K562 (cell line): Measurements from ENCODE around the gene NAT9. TPM values are rescaled to one million over a fixed set of nuclear protein-coding genes. Genes with fewer than 3 reads are reported as not detected.

ENCODE experiments used
- ATAC-seq: fragments of 200-7000 bp; cut with Tn5 transposase; 3 replicates; pipeline ENCODE4 v1.9.1; 2020; ENCODE audit warnings: moderate library complexity
- BruUV-seq: library from RNA; stranded (reverse); fragments of 400-500 nt; replicated peaks from 2 replicates; lab custom pipeline; 2021; lab: Mats Ljungman, UMichigan
- CTCF ChIA-PET: fragments of 300-600 bp; formaldehyde crosslinking; extraction: SDS; loops from one replicate; lab custom pipeline; 2021; ENCODE audit warnings: low intra/inter-chr PET ratio; lab: Yijun Ruan, JAX
- POLR2A ChIA-PET: fragments of 300-600, 350-650 bp; sonication (Branson Sonifier 250); formaldehyde crosslinking; extraction: SDS; loops from one replicate; lab custom pipeline; 2021; ENCODE audit warnings: antibody characterized with exemption, inconsistent platforms; lab: Yijun Ruan, JAX
- DNase-seq, 4 experiments: peaks; one replicate each; pipeline versions ENCODE4 v3.0.0 to v3.0.0-alpha.2; 2011 to 2018; ENCODE audit warnings: low spot score in 3 of 4, mixed read lengths in 3 of 4; ENCODE audit errors: extremely low read depth in 1 of 4
- FAIRE-seq: peaks from 2 replicates; lab custom pipeline; 2011; peaks lifted over from hg19 to GRCh38; lab: Jason Lieb, UNC
- H2AFZ ChIP-seq: 2 replicates; pipeline ENCODE4 v1.6.0; 2011; ENCODE audit warnings: low read depth, low read length, control low read depth, inconsistent platforms
- H3K27ac ChIP-seq: fragments of 200-600 bp; 3 replicates; pipeline ENCODE4 v1.8.0; 2011; ENCODE audit warnings: low read depth, mild to moderate bottlenecking, control low read depth, inconsistent platforms, low read length, moderate library complexity, mixed read lengths; ENCODE audit errors: extremely low read depth
- H3K27me3 ChIP-seq, 2 experiments: fragments of 300-600 bp in 1 of 2; 2 replicates in 1 of 2; 3 replicates in 1 of 2; pipeline versions ENCODE4 v1.6.0 to v1.8.0; 2011; ENCODE audit warnings: inconsistent platforms in 2 of 2, low read length in 2 of 2, mild to moderate bottlenecking in 1 of 2, mixed read lengths in 1 of 2, moderate library complexity in 1 of 2; ENCODE audit not compliant: control insufficient read depth in 2 of 2, insufficient read depth in 2 of 2
- H3K36me3 ChIP-seq: fragments of 300-600 bp; 3 replicates; pipeline ENCODE4 v1.8.0; 2011; ENCODE audit warnings: mild to moderate bottlenecking, low read length, inconsistent platforms; ENCODE audit not compliant: control insufficient read depth, insufficient read depth
- H3K4me1 ChIP-seq, 2 experiments: fragments of 200-600 bp in 1 of 2; replicated peaks in 1 of 2; 2 replicates in 1 of 2; 3 replicates in 1 of 2; pipeline versions ENCODE4 v1.5.1 to v1.8.0; 2011; ENCODE audit warnings: inconsistent platforms in 2 of 2, low read length in 2 of 2, mild to moderate bottlenecking in 1 of 2, mixed read lengths in 1 of 2, moderate library complexity in 1 of 2; ENCODE audit not compliant: control insufficient read depth in 2 of 2, insufficient read depth in 2 of 2
- H3K4me2 ChIP-seq: 2 replicates; pipeline ENCODE4 v1.6.1; 2011; ENCODE audit warnings: low read length, control low read depth, inconsistent platforms, mixed read lengths; ENCODE audit not compliant: insufficient read depth
- H3K4me3 ChIP-seq: fragments of 200-600 bp; sonication (generic), shearing (Covaris generic); 2 replicates; pipeline ENCODE4 v1.5.1; 2016; ENCODE audit warnings: control low read depth, inconsistent platforms
- H3K79me2 ChIP-seq: fragments of 200-600 bp; 3 replicates; pipeline ENCODE4 v1.8.0; 2011; ENCODE audit warnings: low read length, inconsistent platforms; ENCODE audit not compliant: control insufficient read depth, insufficient read depth
- H3K9ac ChIP-seq, 2 experiments: 2 replicates each; pipeline versions ENCODE4 v1.6.0 to v1.6.1; 2011; ENCODE audit warnings: low read depth in 2 of 2, low read length in 2 of 2, control low read depth in 1 of 2, inconsistent platforms in 1 of 2, mild to moderate bottlenecking in 1 of 2, mixed read lengths in 1 of 2; ENCODE audit not compliant: insufficient read depth in 1 of 2
- H3K9me1 ChIP-seq: one replicate; pipeline ENCODE4 v1.6.0; 2011; ENCODE audit warnings: inconsistent platforms, mild to moderate bottlenecking, low read length, moderate library complexity; ENCODE audit not compliant: control insufficient read depth, insufficient read depth
- H3K9me3 ChIP-seq: replicated peaks from 2 replicates; pipeline ENCODE4 v1.5.1; 2011; ENCODE audit warnings: low read depth, low read length, inconsistent platforms; ENCODE audit not compliant: control insufficient read depth, insufficient read depth
- H4K20me1 ChIP-seq: replicated peaks from 2 replicates; pipeline ENCODE4 v1.6.1; 2011; ENCODE audit warnings: low read length, inconsistent platforms, mixed read lengths; ENCODE audit not compliant: control insufficient read depth, insufficient read depth
- ARID1B ChIP-seq: fragments of 450-650 bp; IDR thresholded peaks from 2 replicates; pipeline ENCODE4 v1.6.1; 2016; ENCODE audit warnings: antibody characterized with exemption, mild to moderate bottlenecking, inconsistent platforms
- ARNT ChIP-seq, 2 experiments: fragments of 450-650 bp; IDR thresholded peaks; 2 replicates each; pipeline ENCODE4 v1.6.1; 2016; ENCODE audit warnings: mild to moderate bottlenecking in 1 of 2
- BMI1 ChIP-seq: fragments of 150-350 bp; IDR thresholded peaks from 2 replicates; pipeline ENCODE4 v1.6.1; 2014; ENCODE audit warnings: low read length
- DDX20 ChIP-seq: fragments of 450-650 bp; IDR thresholded peaks from 2 replicates; pipeline ENCODE4 v1.6.1; 2016; ENCODE audit warnings: missing genetic modification characterization, low read depth, mild to moderate bottlenecking, missing compliant biosample characterization, moderate library complexity
- ETV5 ChIP-seq: sonication (generic); formaldehyde crosslinking; IDR thresholded peaks from 2 replicates; pipeline ENCODE4 v1.4.0; 2020; ENCODE audit warnings: low read depth, mild to moderate bottlenecking, missing genetic modification reagents
- GTF2F1 ChIP-seq: IDR thresholded peaks from 2 replicates; pipeline ENCODE4 v1.6.1; 2011; ENCODE audit warnings: low read depth, low read length, improper control_type of control experiment
- HDAC3 ChIP-seq: fragments of 450-650 bp; IDR thresholded peaks from 2 replicates; pipeline ENCODE4 v1.6.1; 2018; ENCODE audit warnings: borderline replicate concordance, mild to moderate bottlenecking, moderate library complexity; ENCODE audit not compliant: partially characterized antibody
- HLTF ChIP-seq: fragments of 450-650 bp; IDR thresholded peaks from 2 replicates; pipeline ENCODE4 v1.6.1; 2016
- HNRNPH1 ChIP-seq: fragments of 200-400 bp; formaldehyde crosslinking; optimal IDR thresholded peaks from 2 replicates; pipeline ENCODE3; 2017; ENCODE audit warnings: low read depth, mild to moderate bottlenecking, low read length, moderate library complexity
- HSF4 ChIP-seq: fragments of 250-450 bp; sonication (Bioruptor Pico); IDR thresholded peaks from 2 replicates; pipeline ENCODE4 v2.1.2; 2022; ENCODE audit warnings: mild to moderate bottlenecking, moderate library complexity, borderline replicate concordance
- KAT7 ChIP-seq: sonication (generic); formaldehyde crosslinking; IDR thresholded peaks from 2 replicates; pipeline ENCODE4 v1.8.0; 2022; ENCODE audit warnings: missing genetic modification reagents, mild to moderate bottlenecking, borderline replicate concordance
- NFATC3 ChIP-seq: fragments of 450-650 bp; IDR thresholded peaks from 2 replicates; pipeline ENCODE4 v1.6.1; 2017; ENCODE audit warnings: mild to moderate bottlenecking
- PHB ChIP-seq: fragments of 250-450 bp; sonication (Bioruptor Pico); IDR thresholded peaks from 2 replicates; pipeline ENCODE4 v1.5.0; 2021
- SMAD3 ChIP-seq: fragments of 450-650 bp; formaldehyde crosslinking; conservative IDR thresholded peaks from 2 replicates; pipeline ENCODE4 v1.4.0; 2020; ENCODE audit warnings: mild to moderate bottlenecking
- TSHZ1 ChIP-seq: fragments of 250-450 bp; sonication (Bioruptor Pico); IDR thresholded peaks from 2 replicates; pipeline ENCODE4 v1.4.0; 2020; ENCODE audit warnings: mild to moderate bottlenecking, moderate library complexity
- U2AF2 ChIP-seq: fragments of 200-400 bp; formaldehyde crosslinking; optimal IDR thresholded peaks from 2 replicates; pipeline ENCODE3; 2017; ENCODE audit warnings: low read depth, mild to moderate bottlenecking, low read length
- YBX1 ChIP-seq: fragments of 450-650 bp; IDR thresholded peaks from 2 replicates; pipeline ENCODE4 v1.7.1; 2016; ENCODE audit warnings: mild to moderate bottlenecking
- ZNF140 ChIP-seq: fragments of 250-450 bp; sonication (Bioruptor Pico); IDR thresholded peaks from 2 replicates; pipeline ENCODE4 v1.8.0; 2021; ENCODE audit warnings: moderate library complexity, mild to moderate bottlenecking, inconsistent platforms
- ZNF217 ChIP-seq: sonication (generic); formaldehyde crosslinking; IDR thresholded peaks from 2 replicates; pipeline ENCODE4 v1.8.0; 2022; ENCODE audit warnings: mild to moderate bottlenecking, missing genetic modification reagents
- ZNF695 ChIP-seq: fragments of 450-650 bp; formaldehyde crosslinking; IDR thresholded peaks from 2 replicates; pipeline ENCODE4 v1.4.0; 2020; ENCODE audit warnings: mild to moderate bottlenecking, moderate library complexity
- ZNF707 ChIP-seq: fragments of 250-450 bp; sonication (Bioruptor Pico); conservative IDR thresholded peaks from 2 replicates; pipeline ENCODE4 v1.8.0; 2022; ENCODE audit warnings: inconsistent platforms, mild to moderate bottlenecking, moderate library complexity
- WGBS: fragments of 100-300 bp; shearing (Covaris generic); methylation state at CpG from one replicate; pipeline ENCODE4 v1.1.6; 2016; ENCODE audit warnings: low coverage, mixed read lengths; ENCODE audit not compliant: insufficient coverage; ENCODE audit errors: missing lambda C conversion rate; 5-methylcytosine and 5-hydroxymethylcytosine counted together
- in situ Hi-C: fragments of 300-500 bp; cut with MboI; formaldehyde crosslinking; loops from 4 replicates; pipeline ENCODE4 v1.15.0; 2018; ENCODE audit warnings: inconsistent platforms, mixed read lengths
- intact Hi-C: fragments of 100-400 bp; cut with micrococcal nuclease; formaldehyde crosslinking; loops from 2 replicates; pipeline ENCODE4 v1.14.2; 2022
- polyA plus RNA-seq, 8 experiments: library from polyadenylated mRNA; depleted of rRNA in 4 of 8; stranded (reverse) in 5 of 8; unstranded in 3 of 8; fragments of >200 nt; fragmentation: Nextera tagmentation in 2 of 8; fragmentation: Illumina TruSeq in 1 of 8; extraction: Ambion mirVana in 2 of 8; extraction: Trizol in 1 of 8; gene quantifications; 2 replicates each; pipeline versions ENCODE4 v1.2.1 to v1.2.3, GENCODE V29; 2011 to 2014; ENCODE audit warnings: inconsistent platforms in 1 of 8, missing spikeins in 1 of 8
- total RNA-seq, 7 experiments: library from RNA; depleted of rRNA in 6 of 7; stranded (reverse); fragments of >200 nt in 6 of 7; fragmentation: Illumina TruSeq in 2 of 7; extraction: Trizol in 2 of 7; gene quantifications; 2 replicates each; pipeline versions ENCODE4 v1.2.1 to v1.2.3, GENCODE V29; 2011 to 2021; ENCODE audit warnings: low replicate concordance in 1 of 7

NAT9 gene
- total and polyA plus RNA-seq, 9 of the 15 experiments (the other 6 are each of a cell fraction or from before 2014, with no cell fraction given), result 4.2 to 63.6 (median 40.8) TPM

DNA sequence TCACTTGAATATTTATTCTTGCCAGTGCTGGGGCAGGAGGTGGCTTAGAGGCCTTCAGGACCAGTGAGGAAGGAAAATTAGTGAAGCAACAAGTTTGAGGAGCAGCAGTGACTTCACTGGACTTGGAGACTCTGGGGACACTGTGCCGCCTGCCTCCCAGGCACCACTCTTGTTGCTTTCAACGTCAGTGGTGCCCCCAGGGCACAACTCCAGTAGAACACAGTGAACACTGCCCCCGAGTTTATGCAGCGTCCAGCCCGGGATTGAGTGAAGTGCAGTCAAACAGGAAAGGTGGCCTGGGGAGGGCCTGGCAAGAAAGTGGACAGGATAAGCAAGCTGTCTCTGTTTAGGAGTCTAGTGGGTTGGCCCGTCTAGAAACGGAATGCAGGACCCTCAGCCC lies 24.4 kb upstream of the NAT9 start (continued):
- TF ChIP-seq HNRNPH1 (no peak), HDAC3 (no peak)

GRCh38 chr17:74799097-74799496 lies 23.0 kb upstream of the NAT9 start:
- ATAC-seq, result no peak
- WGBS, result 90% methylated on average over 10 of the region's 14 CpGs
- TF ChIP-seq YBX1, result no peak
- TF ChIP-seq SMAD3 (CRISPR knock-in tag), result no peak
- TF ChIP-seq ZNF140 (CRISPR knock-in tag), result no peak
- no peak for TF ChIP-seq HLTF
- TF ChIP-seq GTF2F1, result no peak
- no peak for TF ChIP-seq NFATC3
- TF ChIP-seq DDX20 (tag), result no peak
- no peak for TF ChIP-seq HSF4 (CRISPR knock-in tag)
- no peak for TF ChIP-seq ZNF695
- no peak for TF ChIP-seq ARID1B
- no peak for TF ChIP-seq U2AF2
- no peak for TF ChIP-seq ARNT (IDR thresholded peaks at IDR 0.05)
- no peak for TF ChIP-seq KAT7 (CRISPR knock-in tag)
- no peak for TF ChIP-seq PHB (CRISPR knock-in tag)
- TF ChIP-seq TSHZ1 (CRISPR knock-in tag), result no peak
- no peak for TF ChIP-seq BMI1
- no peak for TF ChIP-seq ETV5 (CRISPR knock-in tag)
- no peak for TF ChIP-seq ZNF217 (CRISPR knock-in tag)
- no peak for TF ChIP-seq ZNF707 (CRISPR knock-in tag)

More at GRCh38 chr17:74799097-74799496, 23.0 kb upstream of the NAT9 start:
- Histone ChIP-seq H3K4me1 (peaks cover 0 to 5% of the 10 kb centered on the region in 2 experiments; a peak in 1 of 5 replicates), H3K9me3 (no peaks in the 10 kb centered on the region), H3K4me2 (no peak overlapping the region), H3K79me2 (no peaks in the 10 kb centered on the region), H3K9ac (no peak overlapping the region), H2AFZ (no peak overlapping the region), H3K36me3 (peaks cover 35% of the 10 kb centered on the region; the same call in 1 of the 3 replicates), H3K27ac (no peak overlapping the region), H4K20me1 (0 out of 2 replicates have a peak, but pooled peaks cover 9% of the 10 kb centered on the region), H3K4me3 (no peak overlapping the region), H3K9me1 (no peaks in the 10 kb centered on the region), H3K27me3 (no peaks in the 10 kb centered on the region)
- CTCF ChIA-PET, result no interaction called here
- in situ Hi-C loops, result no loop called here
- POLR2A ChIA-PET, result no interaction called here
- FAIRE-seq (no peak), DNase-seq (no peak)
- intact Hi-C loops, result no loop called here
- BruUV-seq, result no TSS peak
